ENCODE data around the gene MARK1. TPM values are rescaled to one million over a fixed set of nuclear protein-coding genes. Genes with fewer than 3 reads are reported as not detected.

Gene MARK1
- total RNA-seq, 1 donor from 2014 or later: 105 TPM

DNA sequence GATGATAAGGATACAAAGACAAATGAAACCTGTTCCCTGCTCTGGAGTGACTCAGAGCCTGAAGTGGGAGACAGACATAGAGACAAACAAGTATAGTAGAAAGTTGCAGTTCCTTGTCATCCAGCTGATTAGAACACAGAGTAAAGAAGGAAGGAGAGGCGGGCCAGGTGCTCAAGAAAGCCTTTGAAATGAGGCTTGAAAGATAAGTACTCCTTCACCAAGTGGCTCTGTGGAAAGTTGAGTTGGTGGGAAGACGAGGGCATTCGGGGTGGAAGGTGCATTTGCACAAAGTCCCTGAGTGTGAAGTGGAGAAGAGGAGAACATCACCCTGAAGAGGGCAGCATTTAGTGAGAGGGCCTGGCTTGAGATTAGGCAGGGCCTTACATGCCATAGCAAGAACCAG lies 17.0 kb downstream of the MARK1 start:
- Mint-ChIP-seq H3K4me1 (ENCODE audit: low read depth, unreplicated experiment) (peaks cover 44% of the 10 kb centered on the region), H3K27me3 (ENCODE audit: unreplicated experiment) (no peaks in the 10 kb centered on the region), H3K4me3 (ENCODE audit: unreplicated experiment) (no peak overlapping the region), H3K9me3 (ENCODE audit: unreplicated experiment) (peaks cover 2% of the 10 kb centered on the region), H3K36me3 (ENCODE audit: unreplicated experiment) (no peaks in the 10 kb centered on the region), H3K27ac (ENCODE audit: unreplicated experiment) (peak overlapping the region; percentile 14)
- no peak for DNase-seq
- TF ChIP-seq, protein P1, sequence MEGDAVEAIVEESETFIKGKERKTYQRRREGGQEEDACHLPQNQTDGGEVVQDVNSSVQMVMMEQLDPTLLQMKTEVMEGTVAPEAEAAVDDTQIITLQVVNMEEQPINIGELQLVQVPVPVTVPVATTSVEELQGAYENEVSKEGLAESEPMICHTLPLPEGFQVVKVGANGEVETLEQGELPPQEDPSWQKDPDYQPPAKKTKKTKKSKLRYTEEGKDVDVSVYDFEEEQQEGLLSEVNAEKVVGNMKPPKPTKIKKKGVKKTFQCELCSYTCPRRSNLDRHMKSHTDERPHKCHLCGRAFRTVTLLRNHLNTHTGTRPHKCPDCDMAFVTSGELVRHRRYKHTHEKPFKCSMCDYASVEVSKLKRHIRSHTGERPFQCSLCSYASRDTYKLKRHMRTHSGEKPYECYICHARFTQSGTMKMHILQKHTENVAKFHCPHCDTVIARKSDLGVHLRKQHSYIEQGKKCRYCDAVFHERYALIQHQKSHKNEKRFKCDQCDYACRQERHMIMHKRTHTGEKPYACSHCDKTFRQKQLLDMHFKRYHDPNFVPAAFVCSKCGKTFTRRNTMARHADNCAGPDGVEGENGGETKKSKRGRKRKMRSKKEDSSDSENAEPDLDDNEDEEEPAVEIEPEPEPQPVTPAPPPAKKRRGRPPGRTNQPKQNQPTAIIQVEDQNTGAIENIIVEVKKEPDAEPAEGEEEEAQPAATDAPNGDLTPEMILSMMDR (IDR thresholded peaks at IDR 0.05; ENCODE audit: partially characterized antibody, unreplicated experiment): no peak

DNA sequence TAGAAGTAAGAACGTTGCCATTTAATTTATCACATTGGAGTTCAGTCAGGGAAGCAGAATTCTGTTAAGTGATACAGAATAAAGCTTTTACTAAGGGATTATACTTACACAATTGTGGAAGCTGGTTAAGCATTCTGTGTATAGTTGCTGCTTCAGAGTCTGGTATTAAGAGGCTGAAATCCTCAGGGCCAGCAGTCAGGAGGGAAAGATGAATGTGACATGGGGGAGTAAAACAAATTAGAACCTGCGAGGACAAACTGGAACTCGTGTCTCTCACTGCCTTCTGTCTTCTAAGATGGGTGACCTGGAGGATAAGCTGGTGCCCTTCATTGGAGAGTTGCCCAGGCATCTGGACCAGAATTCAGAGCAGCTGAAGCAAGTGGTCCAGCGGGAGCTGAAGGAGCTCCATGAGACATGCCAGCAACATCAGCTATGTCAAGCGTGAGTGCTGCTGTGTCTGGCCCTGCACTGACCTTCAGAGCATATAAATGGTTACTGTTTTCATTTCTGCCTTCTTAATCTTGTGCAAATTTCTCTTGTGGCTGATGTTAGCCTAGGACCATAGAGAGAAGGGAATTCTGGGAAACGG lies 23.0 kb downstream of the MARK1 start:
- no peak overlapping the region for H3K27ac Mint-ChIP-seq (ENCODE audit: unreplicated experiment)
- TF ChIP-seq, protein P1 (IDR thresholded peaks at IDR 0.05; ENCODE audit: partially characterized antibody, unreplicated experiment): no peak
- H3K36me3 Mint-ChIP-seq (ENCODE audit: unreplicated experiment): no peaks in the 10 kb centered on the region
- H3K9me3 Mint-ChIP-seq (ENCODE audit: unreplicated experiment): no peaks in the 10 kb centered on the region
- peak overlapping the region; percentile 61 for H3K4me3 Mint-ChIP-seq (ENCODE audit: unreplicated experiment)
- H3K4me1 Mint-ChIP-seq (ENCODE audit: low read depth, unreplicated experiment): peaks cover 44% of the 10 kb centered on the region
- DNase-seq: no peak
- H3K27me3 Mint-ChIP-seq (ENCODE audit: unreplicated experiment): peaks cover 2% of the 10 kb centered on the region

DNA sequence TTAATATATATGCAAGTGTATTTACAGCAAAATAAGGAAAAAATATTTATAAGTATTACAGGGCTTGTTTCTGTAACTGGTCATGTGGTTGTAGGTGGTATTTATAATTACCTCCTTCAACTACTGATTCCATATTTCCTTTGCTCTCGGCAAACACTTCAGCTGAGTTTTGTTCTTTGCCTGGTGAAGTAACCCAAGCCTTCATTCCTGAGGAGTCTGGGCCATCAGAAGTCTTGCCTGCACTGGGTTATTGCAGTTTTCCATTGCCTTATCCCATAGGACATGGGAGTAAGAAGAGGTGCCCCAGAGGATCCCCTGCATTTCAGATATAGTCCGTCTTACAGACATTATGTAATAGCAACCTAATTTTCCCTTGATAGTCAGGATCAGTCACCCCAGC lies 23.8 kb downstream of the MARK1 start:
- Mint-ChIP-seq H3K36me3 (ENCODE audit: unreplicated experiment) (no peaks in the 10 kb centered on the region), H3K27me3 (ENCODE audit: unreplicated experiment) (peaks cover 2% of the 10 kb centered on the region), H3K4me3 (ENCODE audit: unreplicated experiment) (peak overlapping the region; percentile 28), H3K27ac (ENCODE audit: unreplicated experiment) (peak overlapping the region; percentile 31), H3K9me3 (ENCODE audit: unreplicated experiment) (no peaks in the 10 kb centered on the region), H3K4me1 (ENCODE audit: low read depth, unreplicated experiment) (peaks cover 45% of the 10 kb centered on the region)
- DNase-seq: no peak
- TF ChIP-seq, protein P1 (IDR thresholded peaks at IDR 0.05; ENCODE audit: partially characterized antibody, unreplicated experiment): no peak

DNA sequence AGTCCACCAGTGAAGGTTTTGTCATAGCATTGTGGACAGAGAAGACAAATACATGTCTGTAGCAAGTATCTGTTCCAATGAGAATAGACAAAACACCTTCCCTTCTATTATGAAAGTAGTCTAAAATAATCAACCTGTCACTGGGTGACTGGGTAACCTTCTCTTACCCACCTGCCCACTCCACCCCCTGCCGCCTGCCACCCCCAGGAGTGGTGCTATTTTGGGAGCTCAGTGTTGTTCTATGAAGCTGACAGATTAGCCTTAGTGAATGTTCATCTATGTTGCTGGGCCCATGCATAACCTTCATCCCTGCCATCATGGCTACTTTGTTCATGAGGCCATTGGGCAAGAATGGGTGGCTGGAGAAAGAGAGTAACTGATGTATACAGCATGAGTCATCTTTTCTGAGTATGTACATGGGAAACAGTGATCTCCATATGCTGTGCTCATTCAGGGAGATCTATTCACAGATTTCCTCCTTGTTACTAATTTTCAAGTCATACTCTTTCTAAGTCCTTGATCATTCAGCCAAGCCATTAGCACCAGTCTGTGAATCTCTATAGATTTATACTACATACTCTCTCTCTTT lies 24.8 kb downstream of the MARK1 start:
- peaks cover 5% of the 10 kb centered on the region for H3K27me3 Mint-ChIP-seq (ENCODE audit: unreplicated experiment)
- H3K27ac Mint-ChIP-seq (ENCODE audit: unreplicated experiment): no peak overlapping the region
- peaks cover 47% of the 10 kb centered on the region for H3K4me1 Mint-ChIP-seq (ENCODE audit: low read depth, unreplicated experiment)
- no peak overlapping the region for H3K4me3 Mint-ChIP-seq (ENCODE audit: unreplicated experiment)
- no peak for DNase-seq
- no peaks in the 10 kb centered on the region for H3K36me3 Mint-ChIP-seq (ENCODE audit: unreplicated experiment)
- no peaks in the 10 kb centered on the region for H3K9me3 Mint-ChIP-seq (ENCODE audit: unreplicated experiment)
- TF ChIP-seq, protein P1 (IDR thresholded peaks at IDR 0.05; ENCODE audit: partially characterized antibody, unreplicated experiment): no peak

DNA sequence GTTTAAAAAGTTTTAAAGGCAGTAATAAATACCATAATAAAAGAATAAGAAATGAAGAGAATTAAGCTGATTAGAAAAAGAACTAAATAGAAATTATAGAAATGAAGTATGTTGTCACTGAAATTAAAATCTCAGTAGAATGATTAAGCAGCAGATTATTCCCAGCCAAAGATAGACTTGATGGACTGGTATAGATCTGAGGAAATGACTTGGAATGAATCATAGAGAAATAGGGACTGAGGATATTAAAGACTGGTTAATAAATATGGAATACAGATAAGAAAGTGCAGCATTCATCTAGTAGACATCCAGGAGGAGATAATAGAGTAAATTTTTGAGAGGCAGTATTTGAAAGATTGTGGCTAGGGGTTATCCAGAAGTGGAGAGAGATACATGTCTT lies 28.7 kb downstream of the MARK1 start:
- Mint-ChIP-seq H3K36me3 (ENCODE audit: unreplicated experiment) (no peaks in the 10 kb centered on the region), H3K4me3 (ENCODE audit: unreplicated experiment) (no peak overlapping the region), H3K4me1 (ENCODE audit: low read depth, unreplicated experiment) (peaks cover 24% of the 10 kb centered on the region), H3K27ac (ENCODE audit: unreplicated experiment) (no peak overlapping the region), H3K27me3 (ENCODE audit: unreplicated experiment) (peaks cover 3% of the 10 kb centered on the region), H3K9me3 (ENCODE audit: unreplicated experiment) (no peaks in the 10 kb centered on the region)
- no peak for DNase-seq
- TF ChIP-seq, protein P1 (IDR thresholded peaks at IDR 0.05; ENCODE audit: partially characterized antibody, unreplicated experiment): no peak

Measured in glutamatergic neuron (in vitro differentiated cells).